Stomach (tissue), 9 donors: ENCODE results near the gene ACTA1. TPM values are rescaled to one million over a fixed set of nuclear protein-coding genes. Genes with fewer than 3 reads are reported as not detected.
"Not testable (repeated sequence)": the region's sequence is repeated elsewhere in the genome, so short reads cannot be mapped to it uniquely, and the experiment has no call there.

ENCODE experiments used
- DNase-seq, 2 donors: peaks; one replicate each; pipeline versions ENCODE4 v3.0.0 to v3.0.0-alpha.2; 2013 to 2019
- H3K27ac ChIP-seq, 5 donors: fragments of 200-600 bp in 4 of 5; sonication (generic) in 4 of 5; one replicate each; pipeline ENCODE4 v1.5.1; 2013 to 2019; ENCODE audit warnings: mild to moderate bottlenecking in 1 of 5, moderate library complexity in 1 of 5
- H3K27me3 ChIP-seq, 3 donors: fragments of 200-600 bp; sonication (generic); one replicate each; pipeline ENCODE4 v1.5.1; 2017 to 2019; ENCODE audit warnings: mixed run types in 1 of 3
- H3K36me3 ChIP-seq, 4 donors: fragments of 200-600 bp; sonication (generic); 1 replicate in 3 of 4; 2 replicates in 1 of 4; pipeline ENCODE4 v1.5.1; 2016 to 2019
- H3K4me1 ChIP-seq, 4 donors: fragments of 200-600 bp; sonication (generic); one replicate each; pipeline ENCODE4 v1.5.1; 2016 to 2019
- H3K4me3 ChIP-seq, 4 donors: fragments of 200-600 bp; sonication (generic) in 3 of 4; one replicate each; pipeline ENCODE4 v1.5.1; 2016 to 2019; ENCODE audit warnings: mild to moderate bottlenecking in 1 of 4
- H3K9me3 ChIP-seq, 4 donors: fragments of 200-600 bp; sonication (generic); one replicate each; pipeline ENCODE4 v1.5.1; 2016 to 2019
- EP300 ChIP-seq: sonication (generic); formaldehyde crosslinking; IDR thresholded peaks from one replicate; pipeline ENCODE4 v1.6.1; 2017; ENCODE audit warnings: antibody characterized with exemption
- POLR2A ChIP-seq, 4 donors: fragments of 450-650 bp; IDR thresholded peaks; one replicate each; pipeline ENCODE4 v1.6.1; 2016; ENCODE audit warnings: antibody characterized with exemption in 4 of 4, control low read depth in 2 of 4, mild to moderate bottlenecking in 1 of 4, moderate library complexity in 1 of 4
- POLR2AphosphoS5 ChIP-seq, 3 donors: sonication (generic); formaldehyde crosslinking; IDR thresholded peaks; one replicate each; pipeline ENCODE4 v1.6.1; 2016; ENCODE audit warnings: antibody characterized with exemption in 3 of 3
- WGBS, 5 donors: extraction: QIAGEN DNeasy Blood & Tissue Kit in 3 of 5; methylation state at CpG; one replicate each; pipeline versions ENCODE4 v1.1.5 to v1.1.7; 2013 to 2018; 5-methylcytosine and 5-hydroxymethylcytosine counted together
- intact Hi-C: fragments of 100-400 bp; cut with DNase I; formaldehyde crosslinking; loops from one replicate; pipeline ENCODE4 v1.15.1; 2023; ENCODE audit warnings: low total_unique reads
- polyA plus RNA-seq, 3 donors: library from polyadenylated mRNA; stranded (reverse); fragments of 200-250 nt; gene quantifications; one replicate each; pipeline ENCODE4 v1.2.3, GENCODE V29; 2013
- total RNA-seq, 5 donors: library from RNA; depleted of rRNA; stranded (reverse); fragments of >200 nt; gene quantifications; one replicate each; pipeline versions ENCODE4 v1.1.0 to v1.2.3, GENCODE V29; 2014 to 2016
- TF ChIP-seq, protein P1 (sequence below), 7 experiments: fragments of 450-650 bp in 4 of 7; fragments of 200-600 bp in 3 of 7; sonication (generic) in 3 of 7; IDR thresholded peaks; one replicate each; pipeline ENCODE4 v1.5.1; 2016 to 2019; ENCODE audit warnings: antibody characterized with exemption in 7 of 7, control low read depth in 2 of 7, mild to moderate bottlenecking in 1 of 7
- donor health status: healthy with polysubstance abuse.
- donor health status: Bipolar disorder and iron deficiency.
- donor health status: healthy.

The ACTA1 gene
- total and polyA plus RNA-seq, 8 donors: 0.37 to 43.8 (median 2.4) TPM; not detected in 3

- no peaks in the 10 kb centered on the region for H3K36me3 ChIP-seq
- no peak for DNase-seq
- no peak overlapping the region for H3K27ac ChIP-seq
- TF ChIP-seq, protein P1, sequence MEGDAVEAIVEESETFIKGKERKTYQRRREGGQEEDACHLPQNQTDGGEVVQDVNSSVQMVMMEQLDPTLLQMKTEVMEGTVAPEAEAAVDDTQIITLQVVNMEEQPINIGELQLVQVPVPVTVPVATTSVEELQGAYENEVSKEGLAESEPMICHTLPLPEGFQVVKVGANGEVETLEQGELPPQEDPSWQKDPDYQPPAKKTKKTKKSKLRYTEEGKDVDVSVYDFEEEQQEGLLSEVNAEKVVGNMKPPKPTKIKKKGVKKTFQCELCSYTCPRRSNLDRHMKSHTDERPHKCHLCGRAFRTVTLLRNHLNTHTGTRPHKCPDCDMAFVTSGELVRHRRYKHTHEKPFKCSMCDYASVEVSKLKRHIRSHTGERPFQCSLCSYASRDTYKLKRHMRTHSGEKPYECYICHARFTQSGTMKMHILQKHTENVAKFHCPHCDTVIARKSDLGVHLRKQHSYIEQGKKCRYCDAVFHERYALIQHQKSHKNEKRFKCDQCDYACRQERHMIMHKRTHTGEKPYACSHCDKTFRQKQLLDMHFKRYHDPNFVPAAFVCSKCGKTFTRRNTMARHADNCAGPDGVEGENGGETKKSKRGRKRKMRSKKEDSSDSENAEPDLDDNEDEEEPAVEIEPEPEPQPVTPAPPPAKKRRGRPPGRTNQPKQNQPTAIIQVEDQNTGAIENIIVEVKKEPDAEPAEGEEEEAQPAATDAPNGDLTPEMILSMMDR (IDR thresholded peaks at IDR 0.05): no peak
- no peak for TF ChIP-seq EP300
- no peaks in the 10 kb centered on the region for H3K9me3 ChIP-seq
- intact Hi-C loops: no loop called here
- 29 to 41% (median 38%) methylated on average over 5 of the region's 5 CpGs for WGBS, 5 donors
- H3K4me3 ChIP-seq: no peak overlapping the region
- H3K4me1 ChIP-seq: no peaks in the 10 kb centered on the region
- peaks cover 0 to 91% (median 11%) of the 10 kb centered on the region in 3 donors for H3K27me3 ChIP-seq
These were observed 36.1 kb downstream of the ACTA1 start for GRCh38 chr1:229397762-229398161.

DNA sequence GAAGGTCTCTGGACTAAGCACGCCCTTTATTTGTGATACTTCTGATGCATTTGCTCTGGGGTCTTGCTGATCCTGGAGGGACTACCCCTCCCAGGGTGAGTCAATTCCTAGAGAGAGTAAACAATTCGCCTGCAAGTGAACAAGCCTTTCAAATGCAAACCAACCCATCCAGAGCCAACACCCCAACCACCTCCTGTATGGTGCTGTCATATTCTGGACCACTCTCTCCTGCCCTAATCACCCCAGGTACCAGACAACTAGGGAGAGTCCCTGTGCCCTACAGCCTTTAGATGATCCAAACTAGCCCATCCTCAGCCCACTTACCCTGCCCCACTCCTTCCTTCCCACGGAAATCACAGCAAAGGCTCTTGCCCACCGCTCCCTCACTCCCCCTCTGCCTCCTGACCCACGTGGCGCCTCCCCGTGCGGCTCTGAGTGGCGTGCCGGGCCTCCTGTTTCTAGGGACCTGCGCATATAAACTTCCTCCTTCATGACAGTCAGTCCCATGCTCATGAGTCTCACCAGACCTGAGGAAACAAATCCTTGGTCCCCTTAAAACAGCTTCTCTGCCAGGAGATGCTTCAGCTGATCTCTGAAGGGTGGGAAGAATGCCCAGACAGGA is 37.2 kb downstream of the ACTA1 start:
- no peaks in the 10 kb centered on the region for H3K4me1 ChIP-seq
- no peaks in the 10 kb centered on the region for H3K9me3 ChIP-seq
- no peak overlapping the region for H3K4me3 ChIP-seq
- H3K27ac ChIP-seq: no peak overlapping the region
- intact Hi-C loops: no loop called here
- TF ChIP-seq POLR2AphosphoS5 (IDR thresholded peaks at IDR 0.05): no peak
- no peak for TF ChIP-seq EP300
- TF ChIP-seq, protein P1 (IDR thresholded peaks at IDR 0.05): no peak
- TF ChIP-seq POLR2A (IDR thresholded peaks at IDR 0.05): no peak
- H3K36me3 ChIP-seq: no peaks in the 10 kb centered on the region
- 32 to 49% (median 46%) methylated on average over 11 of the region's 11 CpGs for WGBS, 5 donors
- no peak for DNase-seq
- H3K27me3 ChIP-seq: peaks cover 0 to 82% (median 7%) of the 10 kb centered on the region in 3 donors

DNA sequence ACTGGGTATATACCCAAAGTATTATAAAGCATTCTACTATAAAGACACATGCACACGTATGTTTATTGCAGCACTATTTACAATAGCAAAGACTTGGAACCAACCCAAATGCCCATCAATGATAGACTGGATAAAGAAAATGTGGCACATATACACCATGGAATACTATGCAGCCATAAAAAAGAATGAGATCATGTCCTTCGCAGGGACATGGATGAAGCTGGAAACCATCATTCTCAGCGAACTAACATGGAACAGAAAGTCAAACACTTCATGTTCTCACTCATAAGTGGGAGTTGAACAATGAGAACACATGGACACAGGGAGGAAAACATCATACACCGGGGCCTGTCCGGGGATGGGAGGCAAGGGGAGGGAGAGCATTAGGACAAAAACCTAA is 39.4 kb downstream of the ACTA1 start:
- H3K9me3 ChIP-seq: peaks cover 0 to 10% (median 0%) of the 10 kb centered on the region in 4 donors
- H3K27ac ChIP-seq, H3K4me3 ChIP-seq, intact Hi-C loops, H3K36me3 ChIP-seq, DNase-seq, H3K4me1 ChIP-seq: not testable (repeated sequence)
- peaks cover 0 to 70% (median 4%) of the 10 kb centered on the region in 3 donors for H3K27me3 ChIP-seq
- 84 to 90% (median 88%) methylated on average over 5 of the region's 5 CpGs for WGBS, 5 donors

GRCh38 chr1:229392936-229393335 is 41.0 kb downstream of the ACTA1 start:
- Histone ChIP-seq H3K9me3 (peaks cover 0 to 10% (median 0%) of the 10 kb centered on the region in 4 donors), H3K4me1 (no peaks in the 10 kb centered on the region), H3K27me3 (peaks cover 0 to 56% (median 4%) of the 10 kb centered on the region in 3 donors), H3K36me3 (no peaks in the 10 kb centered on the region), H3K4me3 (no peak overlapping the region), H3K27ac (no peak overlapping the region)
- TF ChIP-seq, protein P1 (IDR thresholded peaks at IDR 0.05): no peak
- TF ChIP-seq POLR2A (IDR thresholded peaks at IDR 0.05): no peak
- TF ChIP-seq EP300: no peak
- TF ChIP-seq POLR2AphosphoS5 (IDR thresholded peaks at IDR 0.05): no peak
- intact Hi-C loops: no loop called here
- DNase-seq: no peak
- WGBS, 5 donors: 69 to 80% (median 76%) methylated on average over 4 of the region's 4 CpGs

GRCh38 chr1:229390130-229390529 is 43.8 kb downstream of the ACTA1 start:
- peaks cover 0 to 30% (median 4%) of the 10 kb centered on the region in 3 donors for H3K27me3 ChIP-seq
- intact Hi-C loops: no loop called here
- no peak overlapping the region for H3K4me3 ChIP-seq

More at GRCh38 chr1:229390130-229390529, 43.8 kb downstream of the ACTA1 start:
- WGBS, 5 donors: 88 to 96% (median 91%) methylated on average over 7 of the region's 7 CpGs
- no peak for DNase-seq
- TF ChIP-seq, protein P1 (IDR thresholded peaks at IDR 0.05): no peak
- no peak for TF ChIP-seq POLR2AphosphoS5 (IDR thresholded peaks at IDR 0.05)
- no peak for TF ChIP-seq POLR2A (IDR thresholded peaks at IDR 0.05)
- no peak for TF ChIP-seq EP300
- H3K36me3 ChIP-seq: no peaks in the 10 kb centered on the region
- no peaks in the 10 kb centered on the region for H3K4me1 ChIP-seq
- H3K27ac ChIP-seq: no peak overlapping the region
- H3K9me3 ChIP-seq: peaks cover 0 to 10% (median 0%) of the 10 kb centered on the region in 4 donors
